ENCODE measurements around the gene DNASE2.
A peak's percentile ranks its signal among the peaks of the same experiment; 100 is the strongest.

Gene DNASE2

GRCh38 chr19:12885749-12886650, 4.8 kb upstream of the DNASE2 start:
- no peak for DNase-seq

DNA sequence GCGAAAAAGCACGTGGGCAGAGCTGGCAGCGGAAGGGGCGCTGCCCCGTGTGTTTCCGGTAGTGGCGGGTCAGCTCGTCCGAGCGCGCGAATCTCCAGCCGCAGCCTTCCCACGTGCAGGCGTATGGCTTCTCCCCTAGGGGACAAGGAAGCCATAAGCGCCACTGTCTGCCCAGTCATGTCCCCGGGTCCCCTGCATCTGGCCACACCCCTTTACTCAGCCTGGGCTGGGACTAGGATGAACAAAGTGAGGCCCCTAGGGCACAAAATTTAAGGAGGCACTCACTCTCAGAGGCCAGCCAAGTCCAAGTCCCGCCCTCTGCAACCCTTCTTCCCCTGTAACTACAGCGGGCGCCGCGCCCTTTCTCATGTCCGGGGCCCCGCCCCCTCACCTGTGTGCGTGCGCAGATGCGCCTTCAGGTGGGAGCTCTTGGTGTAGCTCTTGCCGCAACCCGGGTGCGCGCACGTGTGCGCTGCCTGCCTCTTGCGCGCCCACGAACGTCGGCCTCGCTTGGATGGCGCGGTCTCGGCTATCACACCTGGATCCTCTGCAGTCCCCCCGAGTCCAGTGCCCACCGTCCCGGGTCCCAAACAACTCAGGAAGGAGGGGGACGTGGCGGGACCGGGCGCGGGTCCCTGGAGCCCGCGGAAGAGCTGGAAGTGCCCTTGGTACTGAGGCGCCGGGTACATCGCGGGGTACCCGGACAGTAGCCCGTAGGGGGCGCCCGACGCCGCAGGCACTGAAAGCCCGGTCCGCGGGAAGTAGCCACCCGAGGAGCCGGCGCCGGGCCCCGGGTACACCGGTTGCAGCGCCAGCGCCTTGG, 3.9 kb upstream of the DNASE2 start:
- DNase-seq = peak; percentile 89 to 93 (median 91)

DNA sequence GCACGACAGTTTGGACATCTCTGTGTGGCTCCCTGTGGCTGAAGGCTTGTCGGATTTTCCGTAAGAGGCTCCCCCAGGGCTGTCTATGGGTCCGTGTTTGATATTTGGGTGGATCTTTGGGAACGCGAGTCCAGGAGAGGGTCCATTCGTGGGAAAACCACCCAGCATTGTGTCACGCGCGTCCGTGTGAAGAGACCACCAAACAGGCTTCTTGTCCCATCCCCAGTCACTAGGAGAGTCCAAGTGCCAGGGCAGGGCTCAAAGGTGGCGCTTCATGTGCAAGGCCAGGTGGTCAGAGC, 3.3 kb upstream of the DNASE2 start:
- no peak for DNase-seq

DNA sequence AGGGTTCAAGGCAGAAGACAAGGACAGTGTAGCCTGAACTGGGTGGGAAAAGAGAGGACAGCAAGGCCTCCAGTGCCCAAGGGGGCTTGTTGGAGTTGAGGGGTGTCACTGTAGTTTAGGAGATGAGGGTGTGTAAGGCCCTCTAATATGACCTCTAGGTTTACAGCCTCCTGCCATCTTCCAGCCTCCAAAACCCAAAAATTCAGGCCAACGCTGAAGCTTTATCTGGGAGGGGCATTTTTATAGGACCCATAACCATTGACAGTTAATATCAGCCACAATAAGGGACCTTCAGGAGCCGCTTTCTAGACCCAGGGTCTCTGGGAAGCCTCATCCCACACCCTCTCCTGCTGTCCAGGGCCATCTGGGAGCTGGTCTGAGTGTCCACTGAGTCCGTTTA, 3.0 kb upstream of the DNASE2 start:
- no peak for DNase-seq

- DNase-seq = no peak
These were observed 1.3 kb upstream of the DNASE2 start for GRCh38 chr19:12882589-12882988.

GRCh38 chr19:12880551-12881171, 588 bp downstream of the DNASE2 start:
- DNase-seq = peak in 2 of 3 experiments; percentile 66 to 68

DNA sequence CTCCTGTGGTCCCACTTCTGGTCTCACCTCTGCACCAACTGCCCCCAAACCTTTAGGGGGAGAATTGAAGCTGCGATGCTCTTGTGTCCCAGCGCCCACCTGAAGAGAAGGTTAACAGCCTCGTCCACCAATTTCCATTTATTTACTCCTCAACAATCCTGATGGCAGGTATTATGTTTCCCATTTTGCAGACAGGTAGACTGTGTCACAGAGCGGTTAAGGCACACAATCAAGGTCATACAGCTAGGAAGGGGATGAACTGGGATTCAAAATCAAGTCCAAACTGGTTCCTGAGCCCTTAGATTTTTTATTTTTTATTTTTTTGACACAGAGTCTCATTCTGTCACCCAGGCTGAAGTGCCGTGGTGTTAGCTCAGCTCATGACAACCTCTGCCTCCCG, 6.2 kb downstream of the DNASE2 start:
- DNase-seq = no peak

GRCh38 chr19:12873891-12874745, 7.1 kb downstream of the DNASE2 start:
- no peak for DNase-seq

DNA sequence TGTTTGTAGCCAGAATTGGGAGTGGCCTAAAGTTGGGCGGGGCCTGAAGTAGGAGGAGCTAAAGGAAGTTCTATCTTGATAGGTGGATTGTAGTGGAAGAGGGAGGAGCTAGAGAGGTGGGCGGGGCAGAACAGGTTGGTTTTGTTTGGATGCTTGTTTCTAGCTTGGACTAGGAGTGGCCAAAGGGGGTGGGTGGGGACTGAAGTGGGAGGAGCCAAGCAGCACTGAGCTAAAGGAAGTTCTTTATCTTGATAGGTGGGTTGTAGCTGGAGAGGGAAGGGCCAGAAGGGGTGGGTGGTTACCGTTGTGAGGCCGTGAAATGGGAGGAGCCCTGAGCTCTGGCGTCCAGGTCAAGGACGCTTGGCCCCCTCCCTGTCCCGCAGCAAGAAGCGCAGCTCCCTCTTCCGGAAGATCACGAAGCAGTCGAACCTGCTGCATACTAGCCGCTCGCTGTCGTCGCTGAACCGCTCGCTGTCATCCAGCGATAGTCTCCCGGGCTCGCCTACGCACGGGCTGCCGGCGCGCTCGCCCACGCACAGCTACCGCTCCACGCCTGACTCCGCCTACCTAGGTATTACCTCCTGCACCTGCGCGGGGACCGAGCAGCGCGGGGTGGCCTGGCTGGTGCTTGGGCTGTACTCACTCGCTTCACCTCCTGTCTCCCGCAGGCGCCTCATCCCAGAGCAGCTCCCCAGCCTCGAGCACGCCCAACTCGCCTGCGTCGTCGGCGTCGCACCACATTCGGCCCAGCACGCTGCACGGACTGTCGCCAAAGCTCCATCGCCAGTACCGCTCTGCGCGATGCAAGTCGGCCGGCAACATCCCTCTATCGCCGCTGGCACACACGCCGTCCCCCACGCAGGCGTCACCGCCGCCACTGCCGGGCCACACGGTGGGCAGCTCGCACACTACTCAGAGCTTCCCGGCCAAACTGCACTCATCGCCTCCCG, 8.0 kb downstream of the DNASE2 start:
- DNase-seq = peak; percentile 9 to 77 (median 41)

DNA sequence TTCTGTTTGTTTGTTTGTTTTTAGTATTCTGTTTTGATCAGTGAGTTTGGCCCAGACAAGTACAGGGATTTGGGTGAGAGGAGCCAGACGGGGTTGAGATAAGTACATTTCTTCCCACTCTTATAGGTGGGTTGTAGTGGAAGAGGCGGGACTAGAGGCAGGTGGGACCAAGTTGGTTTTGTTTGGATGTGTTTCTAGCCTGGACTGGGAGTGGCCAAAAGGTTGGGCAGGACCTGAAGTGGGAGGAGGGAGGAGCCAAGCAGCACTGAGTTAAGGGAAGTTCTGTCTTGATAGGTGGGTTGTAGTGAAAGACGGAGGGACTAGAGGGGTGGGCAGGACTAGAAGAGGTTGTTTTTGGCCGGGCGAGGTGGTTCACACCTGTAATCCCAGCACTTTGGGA, 9.0 kb downstream of the DNASE2 start:
- no peak for DNase-seq

- no peak for DNase-seq
These were observed 9.6 kb downstream of the DNASE2 start for GRCh38 chr19:12871681-12872080.

GRCh38 chr19:12868540-12869112, 12.6 kb downstream of the DNASE2 start:
- DNase-seq = peak in 1 of 3 experiments; percentile 12

DNA sequence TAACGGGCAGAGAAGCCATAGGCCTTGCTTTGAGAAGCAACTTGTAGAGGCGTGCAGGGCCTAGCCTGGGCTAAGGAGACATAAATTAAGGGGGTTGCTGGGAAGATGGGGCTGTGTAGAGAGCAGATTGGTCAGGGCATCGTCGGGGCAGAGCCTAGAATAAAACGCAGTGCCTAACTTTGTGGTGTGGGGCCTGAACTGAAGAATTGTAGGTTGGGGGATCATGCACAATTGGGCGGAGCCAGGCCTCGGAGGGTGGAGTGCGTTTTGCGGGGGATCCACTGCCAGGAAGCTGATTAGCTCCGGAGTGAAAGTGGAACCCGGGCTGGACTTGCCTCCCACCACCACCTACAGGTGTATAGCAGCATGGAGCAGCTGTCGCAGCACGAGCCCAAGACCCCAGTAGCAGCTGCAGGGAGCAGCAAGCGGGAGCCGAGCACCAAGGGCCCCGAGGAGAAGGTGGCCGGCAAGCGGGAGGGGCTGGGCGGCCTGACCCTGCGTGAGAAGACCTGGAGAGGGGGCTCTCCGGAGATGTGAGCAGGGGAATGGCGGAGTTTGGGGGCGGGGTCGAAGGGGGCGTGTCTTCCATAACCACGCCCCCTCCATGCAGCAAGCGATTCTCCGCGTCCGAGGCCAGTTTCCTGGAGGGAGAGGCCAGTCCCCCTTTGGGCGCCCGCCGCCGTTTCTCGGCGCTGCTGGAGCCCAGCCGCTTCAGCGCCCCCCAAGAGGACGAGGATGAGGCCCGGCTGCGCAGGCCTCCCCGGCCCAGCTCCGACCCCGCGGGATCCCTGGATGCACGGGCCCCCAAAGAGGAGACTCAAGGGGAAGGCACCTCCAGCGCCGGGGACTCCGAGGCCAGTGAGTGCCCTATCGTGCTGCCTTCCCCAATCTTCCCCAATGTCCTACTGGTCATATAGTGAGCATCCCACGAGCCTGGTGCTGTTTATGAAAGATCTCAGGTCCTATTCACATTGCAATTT, 13.8 kb downstream of the DNASE2 start:
- DNase-seq = peak in 1 of 3 experiments; percentile 67

GRCh38 chr19:12866416-12867119, 14.7 kb downstream of the DNASE2 start:
- DNase-seq = no peak

DNA sequence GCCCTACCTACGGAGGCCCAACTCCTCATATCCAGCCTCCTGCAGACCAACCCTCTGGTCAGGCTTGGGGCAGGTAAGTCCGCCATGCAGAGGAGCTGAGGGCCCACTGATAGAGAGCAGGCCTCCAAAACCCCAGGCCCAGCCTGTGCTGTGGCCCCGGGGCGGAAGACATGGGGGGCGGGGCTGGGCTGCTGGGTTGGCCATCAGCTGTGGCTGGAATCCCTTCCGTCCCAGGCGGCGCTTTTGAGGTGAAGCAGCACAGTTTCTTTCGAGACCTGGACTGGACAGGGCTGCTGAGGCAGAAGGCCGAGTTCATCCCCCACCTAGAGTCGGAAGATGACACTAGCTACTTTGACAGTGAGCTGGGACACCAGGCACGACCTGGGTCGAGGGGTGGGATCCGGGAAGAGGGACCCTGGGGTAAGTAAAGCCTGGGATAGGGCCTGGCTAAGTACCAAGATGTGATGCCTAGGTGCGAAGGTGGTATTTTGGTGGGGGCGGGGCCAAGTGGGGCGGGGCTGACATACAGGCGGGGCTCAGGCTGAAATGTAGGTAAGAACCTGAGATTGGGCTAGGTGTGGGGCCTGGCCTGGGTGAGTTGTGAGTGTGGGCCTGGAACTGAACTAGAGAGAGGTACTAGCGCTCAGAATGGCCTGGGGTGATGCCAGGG, 15.4 kb downstream of the DNASE2 start:
- DNase-seq = no peak

DNA sequence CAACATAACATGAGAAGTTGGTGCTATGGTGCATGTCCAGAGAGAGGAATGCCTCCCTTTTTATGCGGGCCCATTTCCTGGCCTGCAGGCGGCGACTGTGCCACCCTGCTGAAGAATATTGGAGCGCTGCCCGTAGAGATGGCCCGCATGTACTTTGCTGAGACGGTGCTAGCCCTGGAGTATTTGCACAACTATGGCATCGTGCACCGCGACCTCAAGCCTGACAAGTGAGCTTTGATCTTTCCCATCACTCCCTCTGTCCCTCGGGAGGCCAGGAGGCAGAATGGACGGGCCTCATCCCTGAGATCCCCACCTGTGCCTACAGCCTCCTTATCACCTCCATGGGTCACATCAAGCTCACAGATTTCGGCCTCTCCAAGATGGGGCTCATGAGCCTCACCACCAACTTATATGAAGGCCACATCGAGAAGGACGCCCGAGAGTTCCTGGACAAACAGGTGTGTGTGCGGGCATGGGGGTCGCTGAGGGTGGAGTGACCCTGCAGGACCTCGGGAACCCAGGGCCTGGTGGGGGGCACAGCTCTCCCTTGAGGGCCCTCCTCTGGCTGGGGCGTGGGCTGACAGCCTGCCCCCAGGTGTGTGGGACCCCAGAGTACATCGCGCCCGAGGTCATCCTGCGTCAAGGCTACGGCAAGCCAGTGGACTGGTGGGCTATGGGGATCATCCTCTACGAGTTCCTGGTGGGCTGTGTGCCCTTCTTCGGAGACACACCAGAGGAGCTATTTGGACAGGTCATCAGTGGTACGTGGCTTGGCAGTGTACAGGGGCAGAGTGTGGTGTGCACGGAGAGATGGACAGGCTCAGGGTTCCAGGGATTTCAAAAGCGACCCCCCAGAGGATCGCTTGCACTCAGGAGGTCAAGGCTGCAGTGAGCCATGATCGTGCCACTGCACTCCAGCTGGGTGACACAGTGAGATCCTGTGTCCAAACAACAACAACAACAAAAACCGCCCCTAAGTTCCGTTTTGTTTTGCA, 16.2 kb downstream of the DNASE2 start:
- no peak for DNase-seq

DNA sequence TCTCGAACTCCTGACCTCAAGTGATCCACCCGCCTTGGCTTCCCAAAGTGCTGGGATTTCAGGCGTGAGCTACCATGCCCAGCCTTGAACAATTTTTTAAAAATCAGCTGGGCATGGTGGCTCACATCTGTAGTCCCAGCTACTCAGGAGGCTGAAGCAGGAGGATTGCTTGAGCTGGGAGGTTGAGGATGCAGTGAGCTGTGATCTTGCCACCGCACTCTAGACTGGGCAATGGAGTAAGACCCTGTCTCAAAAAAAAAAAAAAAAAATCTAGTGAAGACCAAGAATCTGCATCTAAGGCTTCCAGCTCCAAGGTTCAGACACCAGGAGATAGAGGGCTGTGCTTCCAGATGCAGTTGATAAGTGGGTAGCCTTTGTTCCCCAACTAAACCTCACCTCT, 17.1 kb downstream of the DNASE2 start:
- no peak for DNase-seq

All from NCI-H1417 (cell line).